HK-2 (cell line): ENCODE results near the gene LRRC2.

Experiments used
- DNase-seq: peaks from one replicate; pipeline ENCODE4 v3.0.0-alpha.2; 2018; ENCODE audit not compliant: unreplicated experiment

Gene LRRC2

GRCh38 chr3:46479021-46479420 lies 87.1 kb downstream of the LRRC2 start:
- DNase-seq: no peak

- DNase-seq: no peak
Measured at GRCh38 chr3:46478341-46478740, 87.8 kb downstream of the LRRC2 start.

GRCh38 chr3:46477756-46478155 lies 88.3 kb downstream of the LRRC2 start:
- DNase-seq: no peak

GRCh38 chr3:46477145-46477544 lies 89.0 kb downstream of the LRRC2 start:
- no peak for DNase-seq

GRCh38 chr3:46472736-46473135 lies 93.4 kb downstream of the LRRC2 start:
- no peak for DNase-seq

- DNase-seq: no peak
Measured at GRCh38 chr3:46471371-46471914, 94.7 kb downstream of the LRRC2 start.

GRCh38 chr3:46470831-46471230 lies 95.3 kb downstream of the LRRC2 start:
- DNase-seq: no peak

- DNase-seq: no peak
Measured at GRCh38 chr3:46469680-46470357, 96.3 kb downstream of the LRRC2 start.

GRCh38 chr3:46468753-46469600 lies 97.1 kb downstream of the LRRC2 start:
- no peak for DNase-seq

- DNase-seq: no peak
Measured at GRCh38 chr3:46467562-46467961, 98.5 kb downstream of the LRRC2 start.

- DNase-seq: no peak
Measured at GRCh38 chr3:46466871-46467403, 99.2 kb downstream of the LRRC2 start.

GRCh38 chr3:46466273-46466672 lies 99.8 kb downstream of the LRRC2 start:
- DNase-seq: no peak
